Stimulated activated CD4-positive, alpha-beta T cell treated with anti-CD3 and anti-CD28 coated beads, TNF-alpha, amount 100 ng/mL, for 4 hours (primary cell): ENCODE results near the gene DET1.
A peak's percentile ranks its signal among the peaks of the same experiment; 100 is the strongest.

Experiments used
- DNase-seq, 3 experiments: peaks; one replicate each; pipeline ENCODE4 v3.0.0-alpha.2; 2020; ENCODE audit warnings: low read depth in 3 of 3

DET1 gene

GRCh38 chr15:88467073-88467934, 79.2 kb downstream of the DET1 start, which contains the start of the genes MRPL46 and MRPS11:
Gene MRPL46, minus strand, starts transcription at chr15:88467388. Its CDS starts 11 bp downstream, at chr15:88467377.
Gene MRPS11, plus strand, starts transcription at chr15:88467708. Its CDS starts 10 bp downstream, at chr15:88467718.
- DNase-seq = peak; percentile 82 to 90 (median 84)

GRCh38 chr15:88465633-88466224, 80.8 kb downstream of the DET1 start:
- no peak for DNase-seq

- no peak for DNase-seq
These were observed 82.5 kb downstream of the DET1 start for GRCh38 chr15:88463870-88464532.
